ENCODE results near the gene LMAN2L.

Gene LMAN2L

GRCh38 chr2:96764253-96764637 is 24.4 kb upstream of the LMAN2L start:
- Mint-ChIP-seq H3K4me3 (peak overlapping the region; percentile 76), H3K27me3 (no peaks in the 10 kb centered on the region), H3K36me3 (peaks cover 3% of the 10 kb centered on the region), H3K4me1 (peaks cover 64% of the 10 kb centered on the region), H3K9me3 (no peaks in the 10 kb centered on the region), H3K27ac (no peak overlapping the region)

GRCh38 chr2:96763511-96764252 is 23.8 kb upstream of the LMAN2L start:
- Mint-ChIP-seq H3K27ac (no peak overlapping the region), H3K4me1 (peaks cover 68% of the 10 kb centered on the region), H3K36me3 (peaks cover 3% of the 10 kb centered on the region), H3K4me3 (peak overlapping the region; percentile 90), H3K27me3 (no peaks in the 10 kb centered on the region), H3K9me3 (no peaks in the 10 kb centered on the region)

GRCh38 chr2:96762529-96763311 is 22.9 kb upstream of the LMAN2L start:
- peaks cover 68% of the 10 kb centered on the region for H3K4me1 Mint-ChIP-seq
- H3K27me3 Mint-ChIP-seq: no peaks in the 10 kb centered on the region
- no peaks in the 10 kb centered on the region for H3K9me3 Mint-ChIP-seq
- H3K27ac Mint-ChIP-seq: peak overlapping the region; percentile 15
- H3K4me3 Mint-ChIP-seq: peak overlapping the region; percentile 90
- peaks cover 3% of the 10 kb centered on the region for H3K36me3 Mint-ChIP-seq

- Mint-ChIP-seq H3K4me3 (peak overlapping the region; percentile 90), H3K36me3 (no peaks in the 10 kb centered on the region), H3K9me3 (no peaks in the 10 kb centered on the region), H3K27me3 (no peaks in the 10 kb centered on the region), H3K27ac (peak overlapping the region; percentile 87), H3K4me1 (peaks cover 55% of the 10 kb centered on the region)
Observed at GRCh38 chr2:96760986-96761832, 21.3 kb upstream of the LMAN2L start.

- peaks cover 53% of the 10 kb centered on the region for H3K4me1 Mint-ChIP-seq
- peak within 1 kb of the TSS; percentile 90 for H3K4me3 Mint-ChIP-seq
- no peaks in the 10 kb centered on the region for H3K9me3 Mint-ChIP-seq
- H3K27me3 Mint-ChIP-seq: no peaks in the 10 kb centered on the region
- no peaks in the 10 kb centered on the region for H3K36me3 Mint-ChIP-seq
- peak within 1 kb of the TSS; percentile 90 for H3K27ac Mint-ChIP-seq
Observed at GRCh38 chr2:96760036-96760985, 20.4 kb upstream of the LMAN2L start, which contains the start of gene CNNM4. CNNM4 (plus strand) TSS chr2:96760902; CDS start chr2:96761000, 98 bp downstream.

- peak overlapping the region; percentile 90 for H3K27ac Mint-ChIP-seq
Observed at GRCh38 chr2:96759548-96759947, 19.7 kb upstream of the LMAN2L start.

GRCh38 chr2:96758987-96759386 is 19.1 kb upstream of the LMAN2L start:
- H3K9me3 Mint-ChIP-seq: no peaks in the 10 kb centered on the region
- H3K27ac Mint-ChIP-seq: no peak overlapping the region
- peak overlapping the region; percentile 23 for H3K4me3 Mint-ChIP-seq
- H3K4me1 Mint-ChIP-seq: peaks cover 46% of the 10 kb centered on the region
- no peaks in the 10 kb centered on the region for H3K27me3 Mint-ChIP-seq
- H3K36me3 Mint-ChIP-seq: no peaks in the 10 kb centered on the region

More at GRCh38 chr2:96759548-96759947, 19.7 kb upstream of the LMAN2L start:
- H3K9me3 Mint-ChIP-seq: no peaks in the 10 kb centered on the region
- peaks cover 52% of the 10 kb centered on the region for H3K4me1 Mint-ChIP-seq
- no peaks in the 10 kb centered on the region for H3K36me3 Mint-ChIP-seq
- peak overlapping the region; percentile 90 for H3K4me3 Mint-ChIP-seq
- no peaks in the 10 kb centered on the region for H3K27me3 Mint-ChIP-seq

- H3K4me1 Mint-ChIP-seq: peaks cover 32% of the 10 kb centered on the region
- H3K36me3 Mint-ChIP-seq: no peaks in the 10 kb centered on the region
- H3K4me3 Mint-ChIP-seq: no peak overlapping the region
- H3K9me3 Mint-ChIP-seq: no peaks in the 10 kb centered on the region
- H3K27ac Mint-ChIP-seq: no peak overlapping the region
- H3K27me3 Mint-ChIP-seq: no peaks in the 10 kb centered on the region
Observed at GRCh38 chr2:96757477-96757860, 17.6 kb upstream of the LMAN2L start.

GRCh38 chr2:96756788-96757476 is 17.1 kb upstream of the LMAN2L start:
- H3K27me3 Mint-ChIP-seq: no peaks in the 10 kb centered on the region
- H3K4me3 Mint-ChIP-seq: no peak overlapping the region
- no peaks in the 10 kb centered on the region for H3K36me3 Mint-ChIP-seq
- no peaks in the 10 kb centered on the region for H3K9me3 Mint-ChIP-seq
- peak overlapping the region; percentile 76 for H3K27ac Mint-ChIP-seq
- peaks cover 26% of the 10 kb centered on the region for H3K4me1 Mint-ChIP-seq

- H3K27ac Mint-ChIP-seq: peak overlapping the region; percentile 8
- H3K9me3 Mint-ChIP-seq: no peaks in the 10 kb centered on the region
- no peak overlapping the region for H3K4me3 Mint-ChIP-seq
- peaks cover 5% of the 10 kb centered on the region for H3K4me1 Mint-ChIP-seq
- no peaks in the 10 kb centered on the region for H3K36me3 Mint-ChIP-seq
- no peaks in the 10 kb centered on the region for H3K27me3 Mint-ChIP-seq
Observed at GRCh38 chr2:96754317-96754716, 14.5 kb upstream of the LMAN2L start.

- peaks cover under 1% of the 10 kb centered on the region for H3K4me1 Mint-ChIP-seq
- H3K27ac Mint-ChIP-seq: no peak overlapping the region
- no peak overlapping the region for H3K4me3 Mint-ChIP-seq
- no peaks in the 10 kb centered on the region for H3K27me3 Mint-ChIP-seq
- no peaks in the 10 kb centered on the region for H3K9me3 Mint-ChIP-seq
- H3K36me3 Mint-ChIP-seq: no peaks in the 10 kb centered on the region
Observed at GRCh38 chr2:96753661-96754282, 13.9 kb upstream of the LMAN2L start.

- H3K9me3 Mint-ChIP-seq: no peaks in the 10 kb centered on the region
- no peaks in the 10 kb centered on the region for H3K36me3 Mint-ChIP-seq
- no peaks in the 10 kb centered on the region for H3K27me3 Mint-ChIP-seq
- H3K4me1 Mint-ChIP-seq: no peaks in the 10 kb centered on the region
- no peak overlapping the region for H3K4me3 Mint-ChIP-seq
- no peak overlapping the region for H3K27ac Mint-ChIP-seq
Observed at GRCh38 chr2:96751800-96752199, 11.9 kb upstream of the LMAN2L start.

GRCh38 chr2:96747061-96747617 is 7.3 kb upstream of the LMAN2L start:
- Mint-ChIP-seq H3K9me3 (no peaks in the 10 kb centered on the region), H3K4me1 (no peaks in the 10 kb centered on the region), H3K36me3 (no peaks in the 10 kb centered on the region), H3K27ac (no peak overlapping the region), H3K4me3 (no peak overlapping the region), H3K27me3 (no peaks in the 10 kb centered on the region)

Measured in activated naive CD4-positive, alpha-beta T cell treated with anti-CD3 and anti-CD28 coated beads, Interleukin-2, amount 50 U/mL, for 24 hours (primary cell).